ENCODE measurements around the gene MED22.
"Not testable (repeated sequence)": the region's sequence is repeated elsewhere in the genome, so short reads cannot be mapped to it uniquely, and the experiment has no call there.

The MED22 gene

GRCh38 chr9:133306242-133307204 lies 41.4 kb downstream of the MED22 start:
- no peak for DNase-seq (ENCODE audit: low read depth in 2 of 2)

DNA sequence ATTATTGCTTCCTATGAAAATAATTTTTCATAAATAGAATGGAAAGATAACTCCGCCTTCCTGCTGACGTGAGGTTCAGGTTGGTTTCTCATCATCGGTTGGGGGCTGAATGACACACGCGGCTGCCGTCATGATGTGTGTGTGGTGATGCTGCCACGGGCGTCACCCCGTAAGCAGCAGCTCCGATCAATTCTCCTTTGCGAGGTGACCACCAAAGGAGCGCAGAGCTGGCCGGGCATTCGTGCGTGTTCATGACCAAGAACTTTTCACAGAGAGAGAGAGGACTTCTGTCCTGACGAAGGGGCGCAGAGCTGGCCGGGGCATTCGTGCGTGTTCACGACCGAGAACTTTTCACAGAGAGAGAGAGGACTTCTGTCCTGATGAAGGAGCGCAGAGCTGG lies 42.2 kb downstream of the MED22 start:
- no peak for DNase-seq (ENCODE audit: low read depth in 2 of 2)

GRCh38 chr9:133304477-133305377 lies 43.2 kb downstream of the MED22 start:
- no peak for DNase-seq (ENCODE audit: low read depth in 2 of 2)

- DNase-seq (ENCODE audit: low read depth in 2 of 2): no peak
These were observed 43.8 kb downstream of the MED22 start for GRCh38 chr9:133304158-133304470.

DNA sequence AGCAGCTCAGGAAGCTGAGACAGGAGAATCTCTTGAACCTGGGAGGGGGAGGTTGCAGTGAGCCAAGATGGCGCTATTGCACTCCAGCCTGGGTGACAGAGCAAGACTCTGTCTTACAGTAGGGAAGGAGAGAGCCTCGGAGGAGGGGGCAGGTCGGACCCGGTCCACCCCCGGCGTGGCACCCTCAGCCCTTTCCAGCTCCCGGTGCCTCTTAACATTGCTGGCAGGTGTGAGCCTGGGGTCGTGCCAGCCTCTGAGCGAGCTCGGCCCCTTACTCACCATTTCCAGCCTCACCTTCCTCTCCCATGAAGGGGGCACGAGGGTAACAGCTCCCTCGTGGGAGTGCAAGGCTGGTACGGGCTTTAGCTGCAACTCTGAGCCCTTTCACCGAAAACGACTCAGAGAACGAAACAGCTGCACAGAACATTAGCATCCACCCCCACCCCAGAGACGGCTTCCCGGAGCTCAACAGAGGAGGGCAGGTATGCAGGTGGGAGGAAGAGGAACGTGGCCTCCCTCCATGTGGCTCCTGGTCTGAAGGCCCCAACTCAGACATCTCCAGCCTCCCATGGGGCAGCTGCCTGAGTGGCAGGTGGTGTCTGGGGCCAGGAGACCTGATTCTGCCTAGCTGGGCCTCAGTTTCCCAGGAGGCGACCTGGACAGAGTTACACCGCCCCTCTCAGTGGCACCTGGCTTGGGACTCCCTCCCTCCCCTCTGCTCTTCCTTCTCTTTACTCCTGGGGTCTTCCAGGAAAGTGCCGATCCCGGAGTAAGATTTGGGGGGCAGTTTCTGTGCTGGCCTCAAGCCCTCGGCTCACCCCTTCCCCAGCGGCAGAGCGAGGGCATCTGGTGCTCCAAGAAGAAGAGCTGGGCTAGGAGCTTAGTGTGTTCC lies 44.4 kb downstream of the MED22 start:
- no peak for DNase-seq (ENCODE audit: low read depth in 2 of 2)

- DNase-seq (ENCODE audit: low read depth in 2 of 2): no peak
These were observed 46.4 kb downstream of the MED22 start for GRCh38 chr9:133301253-133302230.

DNA sequence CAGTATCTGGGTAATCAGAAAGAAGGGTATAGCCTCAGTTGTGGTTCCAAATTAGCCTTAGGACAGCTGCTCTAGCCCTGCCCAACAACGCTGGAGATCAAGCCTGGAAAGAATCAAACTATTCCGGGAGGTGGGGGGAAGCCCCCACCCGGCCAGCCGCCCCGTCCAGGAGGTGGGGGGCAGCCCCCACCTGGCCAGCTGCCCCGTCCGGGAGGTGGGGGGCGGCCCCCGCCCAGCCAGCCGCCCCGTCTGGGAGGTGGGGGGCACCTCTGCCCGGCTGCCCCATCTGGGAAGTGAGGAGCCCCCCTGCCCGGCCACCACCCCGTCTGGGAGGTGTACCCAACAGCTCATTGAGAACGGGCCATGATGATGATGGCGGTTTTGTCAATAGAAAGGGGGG lies 47.9 kb downstream of the MED22 start:
- DNase-seq (ENCODE audit: low read depth in 2 of 2): not testable (repeated sequence)

- DNase-seq (ENCODE audit: low read depth in 2 of 2): no peak
These were observed 53.7 kb downstream of the MED22 start for GRCh38 chr9:133294257-133294656.

DNA sequence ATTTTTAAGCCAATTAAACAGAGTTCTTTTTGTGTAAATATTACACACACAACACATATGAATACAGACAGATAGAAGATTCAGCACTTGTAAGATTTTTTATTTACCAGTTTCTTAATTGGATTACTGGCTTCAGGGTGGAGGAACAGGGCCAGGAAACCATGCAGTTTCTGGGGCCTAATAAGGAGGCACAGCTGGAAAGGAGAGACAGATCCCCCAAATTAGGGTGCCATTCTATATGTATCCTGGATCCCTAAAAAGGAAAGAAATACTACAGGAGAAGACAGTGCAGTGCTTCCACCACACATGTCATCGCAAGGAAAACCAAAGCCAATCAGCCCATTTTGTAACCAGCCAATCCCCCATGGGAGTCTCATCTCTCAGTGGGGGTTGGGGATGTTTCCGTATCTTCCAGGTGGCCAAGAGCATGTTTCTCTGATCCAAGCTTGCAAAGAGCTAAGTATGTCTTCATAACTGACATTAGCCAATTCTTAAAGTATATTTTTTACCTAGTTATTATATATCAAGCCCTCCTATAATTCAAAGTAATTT lies 57.1 kb downstream of the MED22 start:
- no peak for DNase-seq (ENCODE audit: low read depth in 2 of 2)
